ENCODE results near the gene ASB11. TPM values are rescaled to one million over a fixed set of nuclear protein-coding genes. Genes with fewer than 3 reads are reported as not detected.
A peak's percentile ranks its signal among the peaks of the same experiment; 100 is the strongest.

ASB11 gene
- total RNA-seq, 1 donor from 2014 or later = not detected

GRCh38 chrX:15349046-15349445, 33.6 kb upstream of the ASB11 start:
- Histone ChIP-seq H3K27ac (no peak overlapping the region), H3K4me3 (no peak overlapping the region), H3K27me3 (no peaks in the 10 kb centered on the region), H3K4me1 (no peaks in the 10 kb centered on the region), H3K36me3 (peaks cover 0 to 3% of the 10 kb centered on the region in 2 donors), H3K9me3 (no peaks in the 10 kb centered on the region)
- intact Hi-C loops (cut with DNase I) = loop anchor here (2.0 kb wide), 2 partner anchors 120 to 216 kb away; no protein-coding TSS in a partner anchor
- DNase-seq (ENCODE audit: low spot score in 2 of 2) = no peak
- TF ChIP-seq, protein P1, sequence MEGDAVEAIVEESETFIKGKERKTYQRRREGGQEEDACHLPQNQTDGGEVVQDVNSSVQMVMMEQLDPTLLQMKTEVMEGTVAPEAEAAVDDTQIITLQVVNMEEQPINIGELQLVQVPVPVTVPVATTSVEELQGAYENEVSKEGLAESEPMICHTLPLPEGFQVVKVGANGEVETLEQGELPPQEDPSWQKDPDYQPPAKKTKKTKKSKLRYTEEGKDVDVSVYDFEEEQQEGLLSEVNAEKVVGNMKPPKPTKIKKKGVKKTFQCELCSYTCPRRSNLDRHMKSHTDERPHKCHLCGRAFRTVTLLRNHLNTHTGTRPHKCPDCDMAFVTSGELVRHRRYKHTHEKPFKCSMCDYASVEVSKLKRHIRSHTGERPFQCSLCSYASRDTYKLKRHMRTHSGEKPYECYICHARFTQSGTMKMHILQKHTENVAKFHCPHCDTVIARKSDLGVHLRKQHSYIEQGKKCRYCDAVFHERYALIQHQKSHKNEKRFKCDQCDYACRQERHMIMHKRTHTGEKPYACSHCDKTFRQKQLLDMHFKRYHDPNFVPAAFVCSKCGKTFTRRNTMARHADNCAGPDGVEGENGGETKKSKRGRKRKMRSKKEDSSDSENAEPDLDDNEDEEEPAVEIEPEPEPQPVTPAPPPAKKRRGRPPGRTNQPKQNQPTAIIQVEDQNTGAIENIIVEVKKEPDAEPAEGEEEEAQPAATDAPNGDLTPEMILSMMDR (IDR thresholded peaks at IDR 0.05) = peak in 2 of 3 experiments; percentile 20 to 57

DNA sequence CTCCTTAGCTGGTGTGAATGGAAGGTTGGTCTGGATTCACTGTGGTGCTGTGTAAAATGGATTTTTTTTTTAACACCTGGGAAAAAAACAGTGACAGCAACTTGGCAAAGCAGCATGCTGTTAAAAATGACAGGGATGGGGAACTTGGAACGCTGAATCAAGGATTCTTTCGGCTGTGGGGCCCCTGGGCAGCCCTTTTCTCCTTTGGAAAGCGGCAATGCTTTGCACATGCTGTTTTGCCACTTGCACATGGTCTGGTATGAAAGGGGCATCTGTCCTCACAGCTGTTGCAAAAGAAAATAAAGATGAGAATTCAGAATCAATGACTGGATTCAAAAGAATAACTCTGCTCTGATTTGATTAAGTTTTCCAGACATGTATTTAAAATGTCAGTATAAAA, 30.5 kb upstream of the ASB11 start:
- Histone ChIP-seq H3K27ac (no peak overlapping the region), H3K27me3 (no peaks in the 10 kb centered on the region), H3K36me3 (peaks cover 0 to 3% of the 10 kb centered on the region in 2 donors), H3K9me3 (no peaks in the 10 kb centered on the region), H3K4me1 (no peaks in the 10 kb centered on the region), H3K4me3 (no peak overlapping the region)
- TF ChIP-seq, protein P1 (IDR thresholded peaks at IDR 0.05) = no peak
- intact Hi-C loops (cut with DNase I) = no loop called here
- no peak for DNase-seq (ENCODE audit: low spot score in 2 of 2)

GRCh38 chrX:15344106-15344505, 28.7 kb upstream of the ASB11 start:
- Histone ChIP-seq H3K4me3 (no peak overlapping the region), H3K4me1 (no peaks in the 10 kb centered on the region), H3K9me3 (no peaks in the 10 kb centered on the region), H3K27ac (no peak overlapping the region), H3K36me3 (peaks cover 0 to 3% of the 10 kb centered on the region in 2 donors), H3K27me3 (no peaks in the 10 kb centered on the region)
- TF ChIP-seq, protein P1 (IDR thresholded peaks at IDR 0.05) = no peak
- intact Hi-C loops (cut with DNase I) = no loop called here
- DNase-seq (ENCODE audit: low spot score in 2 of 2) = no peak

DNA sequence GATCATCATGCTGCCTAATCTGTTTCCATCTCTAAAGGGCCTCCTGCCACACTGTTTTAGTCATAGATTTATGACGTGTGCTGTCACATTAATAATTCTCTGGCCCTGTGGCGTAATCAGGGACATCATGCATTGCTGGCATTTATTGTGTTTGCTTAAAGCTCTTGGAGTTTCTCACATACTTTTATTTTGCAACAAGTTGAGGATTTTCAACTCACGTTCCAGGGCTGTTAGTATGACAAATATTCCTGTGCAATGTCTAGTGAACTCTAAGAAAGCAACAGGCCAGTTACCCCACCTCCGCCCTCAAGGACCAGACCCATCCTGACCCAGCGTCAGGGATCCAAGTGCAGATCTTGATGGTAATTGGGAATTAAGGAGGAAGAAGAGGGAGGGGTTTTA, 27.6 kb upstream of the ASB11 start:
- peaks cover 0 to 3% of the 10 kb centered on the region in 2 donors for H3K36me3 ChIP-seq
- intact Hi-C loops (cut with DNase I) = no loop called here
- TF ChIP-seq, protein P1 (IDR thresholded peaks at IDR 0.05) = no peak

GRCh38 chrX:15340867-15341266, 25.4 kb upstream of the ASB11 start:
- Histone ChIP-seq H3K36me3 (no peaks in the 10 kb centered on the region), H3K9me3 (no peaks in the 10 kb centered on the region), H3K27ac (no peak overlapping the region), H3K4me1 (no peaks in the 10 kb centered on the region), H3K4me3 (no peak overlapping the region), H3K27me3 (no peaks in the 10 kb centered on the region)
- intact Hi-C loops (cut with DNase I) = no loop called here
- TF ChIP-seq, protein P1 (IDR thresholded peaks at IDR 0.05) = no peak
- DNase-seq (ENCODE audit: low spot score in 2 of 2) = no peak

More for the DNA sequence above, 27.6 kb upstream of the ASB11 start:
- no peak overlapping the region for H3K27ac ChIP-seq
- no peaks in the 10 kb centered on the region for H3K4me1 ChIP-seq
- no peaks in the 10 kb centered on the region for H3K9me3 ChIP-seq
- H3K4me3 ChIP-seq = no peak overlapping the region
- DNase-seq (ENCODE audit: low spot score in 2 of 2) = no peak
- H3K27me3 ChIP-seq = no peaks in the 10 kb centered on the region

- Histone ChIP-seq H3K27ac (peak overlapping the region; percentile 15 to 19), H3K9me3 (no peaks in the 10 kb centered on the region), H3K27me3 (no peaks in the 10 kb centered on the region), H3K36me3 (peaks cover 0 to 3% of the 10 kb centered on the region in 2 donors), H3K4me3 (peak overlapping the region; percentile 31 to 54), H3K4me1 (no peaks in the 10 kb centered on the region)
- TF ChIP-seq, protein P1 (IDR thresholded peaks at IDR 0.05) = no peak
- intact Hi-C loops (cut with DNase I) = loop anchor here (10.0 kb wide), 1 partner anchor 339 kb away; no protein-coding TSS in a partner anchor
- DNase-seq (ENCODE audit: low spot score in 2 of 2) = peak in 1 of 2 donors; percentile 69
These were observed 20.6 kb upstream of the ASB11 start for GRCh38 chrX:15336023-15336413.

Measured in ascending aorta (tissue), 2 donors.